Tibial nerve (tissue), 4 donors: ENCODE data around the gene SLC4A8.

ENCODE experiments used
- CTCF ChIP-seq, 5 experiments: fragments of 200-600 bp in 3 of 5; fragments of 450-650 bp in 2 of 5; sonication (generic) in 3 of 5; IDR thresholded peaks; one replicate each; pipeline ENCODE4 v1.5.1; 2016 to 2019; ENCODE audit warnings: antibody characterized with exemption in 5 of 5, mild to moderate bottlenecking in 3 of 5, moderate library complexity in 2 of 5
- EP300 ChIP-seq, 2 donors: sonication (generic); formaldehyde crosslinking; IDR thresholded peaks; one replicate each; pipeline ENCODE4 v1.6.1; 2017; ENCODE audit warnings: antibody characterized with exemption in 2 of 2, mild to moderate bottlenecking in 1 of 2
- POLR2A ChIP-seq, 2 donors: fragments of 450-650 bp; IDR thresholded peaks; one replicate each; pipeline ENCODE4 v1.6.1; 2017; ENCODE audit warnings: antibody characterized with exemption in 2 of 2, mild to moderate bottlenecking in 2 of 2, moderate library complexity in 2 of 2

- TF ChIP-seq CTCF (IDR thresholded peaks at IDR 0.05) (no peak), EP300 (IDR thresholded peaks at IDR 0.05) (no peak), POLR2A (IDR thresholded peaks at IDR 0.05) (no peak)
Observed at GRCh38 chr12:51442324-51442723, 17.7 kb downstream of the SLC4A8 start.
